GM12878 (cell line): ENCODE data around the gene LMNTD2.
"Not testable (repeated sequence)": the region's sequence is repeated elsewhere in the genome, so short reads cannot be mapped to it uniquely, and the experiment has no call there.

ENCODE experiments used
- CBX3 ChIP-seq: fragments of 200-600 bp; sonication (generic); IDR thresholded peaks from 2 replicates; pipeline ENCODE4 v1.6.1; 2016; ENCODE audit warnings: low read depth, borderline replicate concordance
- CREB1 ChIP-seq: IDR thresholded peaks from 2 replicates; pipeline ENCODE4 v1.6.1; 2012; ENCODE audit warnings: low read depth, mild to moderate bottlenecking, inconsistent platforms
- JUND ChIP-seq: IDR thresholded peaks from 2 replicates; pipeline ENCODE4 v1.6.1; 2012; ENCODE audit warnings: low read depth, mild to moderate bottlenecking, low read length, improper control_type of control experiment, moderate library complexity
- RAD21 ChIP-seq: IDR thresholded peaks from 2 replicates; pipeline ENCODE4 v1.6.1; 2011; ENCODE audit warnings: mild to moderate bottlenecking, low read depth, low read length, moderate library complexity; ENCODE audit not compliant: insufficient read depth
- ZNF24 ChIP-seq: fragments of 450-650 bp; IDR thresholded peaks from 2 replicates; pipeline ENCODE4 v1.6.1; 2017; ENCODE audit warnings: antibody characterized with exemption, mild to moderate bottlenecking
- ZSCAN29 ChIP-seq: fragments of 450-650 bp; IDR thresholded peaks from 2 replicates; pipeline ENCODE4 v1.6.1; 2017; ENCODE audit warnings: mild to moderate bottlenecking, moderate library complexity
- TF ChIP-seq, protein P1 (sequence below): fragments of 450-650 bp; IDR thresholded peaks from 2 replicates; pipeline ENCODE4 v1.6.1; 2017; ENCODE audit warnings: low read depth, mild to moderate bottlenecking, moderate library complexity
- TF ChIP-seq, protein P2 (sequence below), 3 experiments: IDR thresholded peaks in 2 of 3; conservative IDR thresholded peaks in 1 of 3; 2 replicates each; pipeline ENCODE4 v1.5.1; 2011; ENCODE audit warnings: low read depth in 3 of 3, low read length in 3 of 3, mild to moderate bottlenecking in 3 of 3, control low read depth in 2 of 3, moderate library complexity in 2 of 3, inconsistent platforms in 1 of 3, mixed read lengths in 1 of 3; ENCODE audit not compliant: control insufficient read depth in 2 of 3, insufficient read depth in 1 of 3; ENCODE audit errors: extremely low read depth in 1 of 3

DNA sequence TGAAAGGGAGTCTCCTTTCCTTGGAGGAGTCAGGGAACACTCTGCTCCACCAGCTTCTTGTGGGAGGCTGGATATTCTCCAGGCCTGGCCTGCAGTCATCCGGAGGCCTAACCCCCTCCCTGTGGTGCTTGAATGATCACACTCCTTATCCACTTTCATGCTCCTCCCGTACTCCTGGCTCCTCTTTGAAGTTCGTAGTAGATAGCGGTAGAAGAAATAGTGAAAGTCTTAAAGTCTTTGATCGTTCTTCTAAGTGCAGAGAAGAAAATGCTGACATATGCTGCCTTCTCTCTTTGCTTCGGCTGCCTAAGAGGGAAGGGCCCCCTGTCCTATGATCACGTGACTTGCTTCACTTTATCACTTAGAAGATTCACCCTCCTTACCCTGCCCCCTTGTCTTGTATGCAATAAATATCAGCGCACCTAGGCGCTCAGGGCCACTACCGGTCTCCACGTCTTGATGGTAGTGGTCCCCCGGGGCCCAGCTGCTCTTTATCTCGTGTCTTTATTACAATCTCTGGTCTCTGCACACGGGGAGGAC, 13.6 kb upstream of the LMNTD2 start:
- TF ChIP-seq ZSCAN29, JUND, CBX3, RAD21, CREB1, ZNF24: not testable (repeated sequence)
- TF ChIP-seq, protein P1, sequence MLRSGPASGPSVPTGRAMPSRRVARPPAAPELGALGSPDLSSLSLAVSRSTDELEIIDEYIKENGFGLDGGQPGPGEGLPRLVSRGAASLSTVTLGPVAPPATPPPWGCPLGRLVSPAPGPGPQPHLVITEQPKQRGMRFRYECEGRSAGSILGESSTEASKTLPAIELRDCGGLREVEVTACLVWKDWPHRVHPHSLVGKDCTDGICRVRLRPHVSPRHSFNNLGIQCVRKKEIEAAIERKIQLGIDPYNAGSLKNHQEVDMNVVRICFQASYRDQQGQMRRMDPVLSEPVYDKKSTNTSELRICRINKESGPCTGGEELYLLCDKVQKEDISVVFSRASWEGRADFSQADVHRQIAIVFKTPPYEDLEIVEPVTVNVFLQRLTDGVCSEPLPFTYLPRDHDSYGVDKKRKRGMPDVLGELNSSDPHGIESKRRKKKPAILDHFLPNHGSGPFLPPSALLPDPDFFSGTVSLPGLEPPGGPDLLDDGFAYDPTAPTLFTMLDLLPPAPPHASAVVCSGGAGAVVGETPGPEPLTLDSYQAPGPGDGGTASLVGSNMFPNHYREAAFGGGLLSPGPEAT: not testable (repeated sequence)
- TF ChIP-seq, protein P2, sequence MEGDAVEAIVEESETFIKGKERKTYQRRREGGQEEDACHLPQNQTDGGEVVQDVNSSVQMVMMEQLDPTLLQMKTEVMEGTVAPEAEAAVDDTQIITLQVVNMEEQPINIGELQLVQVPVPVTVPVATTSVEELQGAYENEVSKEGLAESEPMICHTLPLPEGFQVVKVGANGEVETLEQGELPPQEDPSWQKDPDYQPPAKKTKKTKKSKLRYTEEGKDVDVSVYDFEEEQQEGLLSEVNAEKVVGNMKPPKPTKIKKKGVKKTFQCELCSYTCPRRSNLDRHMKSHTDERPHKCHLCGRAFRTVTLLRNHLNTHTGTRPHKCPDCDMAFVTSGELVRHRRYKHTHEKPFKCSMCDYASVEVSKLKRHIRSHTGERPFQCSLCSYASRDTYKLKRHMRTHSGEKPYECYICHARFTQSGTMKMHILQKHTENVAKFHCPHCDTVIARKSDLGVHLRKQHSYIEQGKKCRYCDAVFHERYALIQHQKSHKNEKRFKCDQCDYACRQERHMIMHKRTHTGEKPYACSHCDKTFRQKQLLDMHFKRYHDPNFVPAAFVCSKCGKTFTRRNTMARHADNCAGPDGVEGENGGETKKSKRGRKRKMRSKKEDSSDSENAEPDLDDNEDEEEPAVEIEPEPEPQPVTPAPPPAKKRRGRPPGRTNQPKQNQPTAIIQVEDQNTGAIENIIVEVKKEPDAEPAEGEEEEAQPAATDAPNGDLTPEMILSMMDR (IDR thresholded peaks at IDR 0.05 in 2 of 3, conservative IDR thresholded peaks at IDR 0.05 in 1 of 3; ENCODE audit: control insufficient read depth in 2 of 3, extremely low read depth in 1 of 3, insufficient read depth in 1 of 3, low read depth in 3 of 3, low read length in 3 of 3): not testable (repeated sequence)
